Neutrophil (primary cell): Measurements from ENCODE around the gene IL27RA.

Source experiments
- H3K27ac ChIP-seq: fragments of 200-600 bp; sonication (generic); 2 replicates; pipeline ENCODE4 v1.5.1; 2016; ENCODE audit warnings: mild to moderate bottlenecking, moderate library complexity
- H3K27me3 ChIP-seq: fragments of 200-600 bp; sonication (generic); 2 replicates; pipeline ENCODE4 v1.6.0; 2016; ENCODE audit warnings: mild to moderate bottlenecking
- H3K36me3 ChIP-seq: fragments of 200-600 bp; sonication (generic); 2 replicates; pipeline ENCODE4 v1.5.1; 2017
- H3K4me1 ChIP-seq, 2 experiments: fragments of 200-600 bp in 1 of 2; sonication (generic) in 1 of 2; 1 replicate in 1 of 2; 2 replicates in 1 of 2; pipeline versions ENCODE4 v1.5.1 to v1.6.1; 2013 to 2016; ENCODE audit warnings: low read depth in 1 of 2, low read length in 1 of 2, mild to moderate bottlenecking in 1 of 2, moderate library complexity in 1 of 2; ENCODE audit not compliant: control insufficient read depth in 1 of 2, insufficient read depth in 1 of 2
- H3K4me3 ChIP-seq, 2 experiments: fragments of 200-600 bp in 1 of 2; sonication (generic) in 1 of 2; 1 replicate in 1 of 2; 2 replicates in 1 of 2; pipeline ENCODE4 v1.5.1; 2013 to 2016; ENCODE audit warnings: low read depth in 1 of 2, low read length in 1 of 2, mild to moderate bottlenecking in 1 of 2, moderate library complexity in 1 of 2
- H3K9me3 ChIP-seq: fragments of 200-600 bp; sonication (generic); 2 replicates; pipeline ENCODE4 v1.5.1; 2016
- CTCF ChIP-seq: fragments of 200-600 bp; sonication (generic); IDR thresholded peaks from 2 replicates; pipeline ENCODE4 v1.5.1; 2016; ENCODE audit warnings: antibody characterized with exemption

Gene IL27RA

GRCh38 chr19:14061751-14062557, 30.4 kb downstream of the IL27RA start, which contains the start of gene PALM3:
TSS of gene PALM3 (minus strand) at chr19:14062076. CDS start at chr19:14061980, 96 bp downstream.
- H3K27ac ChIP-seq, result no peak within 1 kb of the TSS
- peaks cover 64% of the 10 kb centered on the region for H3K27me3 ChIP-seq
- TF ChIP-seq CTCF, result no peak
- no peaks in the 10 kb centered on the region for H3K9me3 ChIP-seq
- no peaks in the 10 kb centered on the region for H3K36me3 ChIP-seq
- no peak within 1 kb of the TSS for H3K4me3 ChIP-seq
- H3K4me1 ChIP-seq, result peaks cover 0 to 7% of the 10 kb centered on the region in 2 experiments

GRCh38 chr19:14062558-14062855, 30.9 kb downstream of the IL27RA start:
- H3K27me3 ChIP-seq, result peaks cover 58% of the 10 kb centered on the region
- no peaks in the 10 kb centered on the region for H3K36me3 ChIP-seq
- H3K27ac ChIP-seq, result no peak overlapping the region
- H3K9me3 ChIP-seq, result no peaks in the 10 kb centered on the region
- H3K4me1 ChIP-seq, result peaks cover 0 to 4% of the 10 kb centered on the region in 2 experiments
- no peak for TF ChIP-seq CTCF
- H3K4me3 ChIP-seq, result no peak overlapping the region

DNA sequence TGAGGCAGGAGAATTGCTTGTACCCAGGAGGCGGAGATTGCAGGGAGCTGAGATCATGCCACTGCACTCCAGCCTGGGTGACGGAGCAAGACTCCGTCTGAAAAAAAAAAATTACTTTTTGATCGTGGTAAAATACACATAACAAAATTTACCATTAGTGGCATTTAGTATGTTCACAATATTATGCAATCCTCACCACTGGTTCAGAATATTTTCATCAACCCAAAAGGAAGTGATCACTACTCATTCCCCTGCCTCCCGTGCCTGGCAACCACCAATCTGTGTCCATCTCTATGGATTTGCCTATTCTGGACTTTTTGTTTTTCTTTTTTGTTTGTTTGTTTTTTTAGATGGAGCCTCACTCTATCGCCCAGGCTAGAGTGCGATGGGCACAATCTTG, 31.5 kb downstream of the IL27RA start:
- H3K36me3 ChIP-seq, result no peaks in the 10 kb centered on the region
- no peaks in the 10 kb centered on the region for H3K9me3 ChIP-seq
- no peak for TF ChIP-seq CTCF
- H3K4me1 ChIP-seq, result peaks cover 0 to 4% of the 10 kb centered on the region in 2 experiments
- H3K27me3 ChIP-seq, result peaks cover 52% of the 10 kb centered on the region
- no peak overlapping the region for H3K27ac ChIP-seq
- no peak overlapping the region for H3K4me3 ChIP-seq

DNA sequence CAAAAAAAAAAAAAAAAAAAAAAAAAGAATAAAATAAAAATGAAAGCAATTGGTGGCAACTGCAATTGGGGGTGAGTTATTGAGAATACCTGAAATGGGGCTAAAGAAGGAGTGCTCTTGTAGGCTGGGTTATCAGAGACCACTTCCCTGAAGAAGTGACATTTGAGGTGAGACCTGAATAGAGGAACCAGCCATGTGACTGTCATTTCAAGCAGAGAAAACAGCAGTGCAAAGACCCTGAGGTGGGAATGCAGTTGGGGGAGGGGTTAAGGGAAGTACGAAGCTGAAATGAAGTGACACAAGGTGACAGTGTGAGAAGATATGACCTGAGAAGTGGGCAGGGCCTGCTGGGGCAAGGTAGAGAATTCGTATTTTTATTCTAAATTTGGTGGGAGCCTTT, 34.6 kb downstream of the IL27RA start:
- no peak overlapping the region for H3K4me3 ChIP-seq
- no peaks in the 10 kb centered on the region for H3K9me3 ChIP-seq
- H3K27me3 ChIP-seq, result peaks cover 27% of the 10 kb centered on the region
- H3K4me1 ChIP-seq, result no peaks in the 10 kb centered on the region
- no peaks in the 10 kb centered on the region for H3K36me3 ChIP-seq
- TF ChIP-seq CTCF, result no peak
- H3K27ac ChIP-seq, result no peak overlapping the region

- no peak overlapping the region for H3K4me3 ChIP-seq
- H3K9me3 ChIP-seq, result no peaks in the 10 kb centered on the region
- H3K36me3 ChIP-seq, result no peaks in the 10 kb centered on the region
- no peak overlapping the region for H3K27ac ChIP-seq
- no peak for TF ChIP-seq CTCF
- H3K27me3 ChIP-seq, result peaks cover 32% of the 10 kb centered on the region
- peaks cover 27 to 30% of the 10 kb centered on the region in 2 experiments for H3K4me1 ChIP-seq
These were observed 38.9 kb downstream of the IL27RA start for GRCh38 chr19:14070268-14071050.
